ENCODE measurements around the gene ASB11.

- TF ChIP-seq CTCF (IDR thresholded peaks at IDR 0.05; ENCODE audit: insufficient read depth, low read length): no peak
- TF ChIP-seq REST (IDR thresholded peaks at IDR 0.05; ENCODE audit: insufficient replicate concordance, low read depth): no peak
- no peak for TF ChIP-seq SPI1 (IDR thresholded peaks at IDR 0.05; ENCODE audit: borderline replicate concordance, low read depth)
- no peak for TF ChIP-seq POLR2AphosphoS5 (IDR thresholded peaks at IDR 0.05; ENCODE audit: low read depth)
- no peak for TF ChIP-seq GABPA (IDR thresholded peaks at IDR 0.05; ENCODE audit: low read depth)
Measured at GRCh38 chrX:15269618-15270521, 45.6 kb downstream of the ASB11 start, which contains the start of gene ASB9.
